SK-N-MC (cell line): ENCODE results near the gene RABGGTA.

Experiments
- EZH2 ChIP-seq: fragments of 200-600 bp; sonication (generic); IDR thresholded peaks from one replicate; pipeline ENCODE4 v1.6.1; 2017; ENCODE audit warnings: antibody characterized with exemption
- POLR2AphosphoS5 ChIP-seq: IDR thresholded peaks from 2 replicates; pipeline ENCODE4 v1.6.1; 2012; ENCODE audit warnings: mild to moderate bottlenecking, low read depth, low read length, borderline replicate concordance

DNA sequence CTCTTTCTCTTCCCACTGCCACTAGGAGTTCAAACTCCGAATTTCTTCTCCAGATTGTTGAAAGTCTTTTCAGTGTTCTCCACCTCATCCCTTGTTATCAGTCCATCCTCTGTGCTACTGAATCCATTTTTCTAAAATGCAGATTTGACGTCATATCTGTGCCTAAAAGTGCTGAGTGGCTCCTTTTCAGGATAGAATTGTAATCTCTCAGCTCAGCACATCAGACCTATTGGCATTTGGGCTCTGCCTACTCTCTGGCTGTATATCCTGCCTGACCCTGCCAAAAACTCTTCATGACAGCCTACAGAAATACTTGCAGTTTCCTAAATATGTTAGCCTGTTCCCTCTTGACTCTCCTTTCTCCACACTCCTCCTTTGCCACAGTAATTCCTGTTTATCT, 1.1 kb upstream of the RABGGTA start:
- TF ChIP-seq POLR2AphosphoS5 = no peak
- TF ChIP-seq EZH2 = no peak
